Anterior cingulate cortex (tissue), 58 donors: Measurements from ENCODE around the gene RGS3.
A peak's percentile ranks its signal among the peaks of the same experiment; 100 is the strongest.

Source experiments
- DNase-seq, 58 donors: peaks; one replicate each; lab custom pipeline; 2025; lab: John Stamatoyannopoulos, UW

RGS3 gene

DNA sequence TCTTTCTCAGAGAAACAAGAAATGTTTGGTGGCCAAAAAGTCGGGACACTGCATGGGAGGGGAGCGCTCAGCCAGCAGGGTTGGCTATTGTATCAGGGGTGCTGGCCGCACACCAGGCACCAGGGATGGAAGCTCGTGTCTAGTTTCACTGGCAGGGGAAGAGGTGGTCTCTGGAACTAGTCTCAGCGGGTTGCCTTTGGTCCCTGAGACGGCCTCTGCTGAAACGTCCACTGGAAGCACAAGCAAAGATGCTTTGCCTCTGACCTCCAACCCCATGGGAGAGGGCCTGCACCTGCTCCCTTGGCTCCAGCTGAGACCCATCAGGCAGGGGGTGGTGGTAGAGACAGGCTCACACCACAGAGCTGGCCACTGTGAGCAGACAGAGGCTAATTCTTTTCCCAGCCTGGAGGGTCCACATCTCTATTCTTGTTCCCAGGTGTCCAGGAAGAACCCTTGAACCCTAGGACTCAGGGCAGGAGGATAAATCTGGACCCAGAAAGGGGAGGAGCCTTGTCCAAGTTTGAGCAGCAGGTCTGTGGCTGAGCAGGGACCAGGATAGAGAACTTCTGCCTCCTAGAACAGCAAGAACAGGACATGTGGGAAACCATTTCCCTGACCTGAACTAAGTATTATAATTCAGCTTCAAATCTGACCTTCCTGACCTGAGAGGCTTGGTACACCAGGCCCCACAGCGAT, 102.6 kb downstream of the RGS3 start:
- peak in 6 of 58 donors; percentile 32 to 64 (median 46) for DNase-seq

DNA sequence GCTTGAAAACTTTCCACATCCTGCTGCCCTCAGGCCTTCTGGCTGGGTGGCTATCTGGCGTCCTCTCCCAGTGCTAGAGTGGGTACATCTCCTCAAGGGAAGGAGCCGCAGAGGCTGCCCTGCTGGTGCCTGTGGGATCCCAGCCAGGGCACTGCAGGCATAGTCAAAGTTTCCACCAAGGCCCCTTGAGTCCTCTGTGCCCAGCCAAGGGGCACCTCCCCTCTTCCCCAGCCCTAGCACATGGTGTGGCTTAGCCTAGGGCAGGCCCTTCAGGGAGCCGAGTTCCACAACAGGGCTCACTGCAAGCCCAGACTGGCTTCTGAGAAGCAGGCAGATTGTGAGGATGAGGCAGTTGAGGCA, 103.2 kb downstream of the RGS3 start:
- no peak for DNase-seq

DNA sequence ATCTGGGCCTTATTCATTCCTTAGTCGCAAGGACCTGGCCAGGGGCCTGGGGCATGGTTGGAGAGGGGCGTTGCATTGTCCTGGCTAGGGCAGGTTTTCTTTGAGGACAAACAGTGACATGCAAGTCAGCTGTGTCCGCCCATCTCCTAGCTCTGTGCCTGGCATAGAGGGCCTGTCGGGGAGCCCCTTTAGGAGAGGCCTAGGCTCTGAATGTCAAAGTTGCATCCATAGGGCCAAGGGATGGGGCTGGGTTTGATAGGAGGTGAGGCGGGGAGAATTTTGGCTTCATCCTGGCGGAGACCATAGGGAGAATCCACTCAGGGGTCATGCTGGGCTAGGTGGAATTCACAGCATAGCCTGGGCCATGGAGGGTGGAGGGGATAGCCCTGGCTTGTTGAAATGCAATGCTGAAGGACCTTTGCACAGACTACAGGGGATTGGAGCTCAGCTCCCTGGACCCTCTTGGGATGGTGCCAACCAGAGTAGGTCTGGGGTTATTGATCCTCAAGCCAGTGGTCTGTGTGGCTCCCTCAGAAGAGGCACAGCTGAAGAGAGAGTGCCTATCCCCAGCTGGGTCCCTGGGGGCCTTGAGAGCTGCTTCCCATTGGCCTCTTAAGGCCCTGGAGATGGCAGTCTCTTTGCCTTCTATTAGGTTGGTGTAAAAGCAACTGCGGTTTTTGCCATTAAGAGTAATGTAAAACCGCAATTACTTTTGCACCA, 104.0 kb downstream of the RGS3 start:
- DNase-seq = no peak

DNA sequence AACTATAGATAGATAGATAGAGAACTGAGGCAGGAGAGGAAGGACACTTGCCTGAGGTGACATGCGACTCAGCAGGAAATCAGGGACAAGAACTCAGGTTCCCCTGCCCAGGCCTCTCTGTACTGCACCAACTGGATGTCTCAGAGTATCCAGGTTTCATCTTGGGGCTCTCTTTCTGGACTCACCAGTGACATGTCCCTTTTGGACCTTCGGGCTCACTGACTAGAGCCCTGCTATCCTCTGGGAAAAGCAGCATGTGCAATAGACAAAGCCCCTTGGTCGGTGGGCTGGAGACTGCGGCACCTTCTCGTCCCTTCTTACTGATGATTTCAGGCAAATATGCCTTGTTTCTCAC, 104.5 kb downstream of the RGS3 start:
- DNase-seq = no peak

DNA sequence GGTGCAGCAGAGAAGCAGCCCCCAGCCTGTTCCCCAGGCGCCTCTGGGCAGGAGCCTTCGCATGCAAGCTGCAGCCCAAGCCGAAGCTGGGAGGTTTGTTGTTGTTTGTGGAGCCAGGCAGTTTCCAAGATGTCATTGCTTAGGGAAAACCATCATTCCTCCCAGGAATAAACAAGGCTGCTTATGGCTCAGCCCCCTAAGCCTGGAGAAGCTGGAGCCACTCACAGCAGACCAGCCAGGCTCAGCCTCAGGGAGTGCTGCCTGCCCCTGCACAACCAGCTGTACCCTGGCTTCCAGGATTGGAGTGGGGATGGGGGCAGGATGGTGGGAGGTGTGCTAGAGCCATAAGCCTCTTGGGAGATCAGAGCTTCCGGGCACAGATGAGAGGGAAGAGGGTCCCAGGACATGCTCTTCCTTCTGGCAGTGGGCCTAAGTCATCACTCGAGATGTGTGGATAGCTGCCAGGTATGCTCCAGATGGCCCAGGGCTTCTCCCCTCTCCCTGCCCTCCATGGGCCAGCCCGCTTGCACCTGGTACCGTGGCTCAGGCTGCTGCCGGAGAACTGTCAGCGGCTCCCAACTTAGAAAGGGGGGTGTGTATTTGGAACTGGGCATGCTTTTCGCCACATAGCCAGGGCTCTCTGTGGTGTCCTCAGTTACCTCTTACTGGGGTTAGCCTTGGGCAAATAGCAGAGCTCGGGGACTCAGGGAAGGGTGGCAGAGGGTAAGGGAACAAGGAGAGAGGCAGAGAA, 105.2 kb downstream of the RGS3 start:
- DNase-seq = no peak

DNA sequence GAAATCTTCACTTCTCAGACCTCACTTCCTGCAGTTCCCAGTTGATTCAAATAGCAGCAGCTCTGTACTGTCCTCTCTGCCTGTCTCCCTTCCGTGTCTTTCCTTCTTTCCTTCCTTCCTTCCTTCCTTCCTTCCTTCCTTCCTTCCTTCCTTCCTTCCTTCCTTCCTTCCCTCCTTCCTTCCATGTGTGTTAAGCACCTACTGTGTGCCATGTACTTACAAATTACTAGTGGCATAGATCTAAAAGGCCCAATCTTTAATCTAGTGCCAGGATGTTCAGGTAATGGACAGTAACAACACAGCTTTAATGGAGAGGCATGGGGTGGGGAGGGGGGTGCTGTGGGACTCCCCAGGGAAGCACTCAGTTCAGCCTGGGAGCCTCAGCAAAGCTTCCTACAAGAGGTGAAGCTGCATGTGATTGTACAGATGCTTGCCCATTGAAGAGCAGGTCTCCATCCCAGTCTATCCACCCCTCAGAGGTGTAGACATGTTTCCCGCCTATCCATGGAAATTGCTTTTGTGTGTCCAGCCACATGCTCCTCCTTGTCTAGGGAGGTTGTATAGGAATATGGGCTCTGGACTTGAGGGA, 106.0 kb downstream of the RGS3 start:
- no peak for DNase-seq

DNA sequence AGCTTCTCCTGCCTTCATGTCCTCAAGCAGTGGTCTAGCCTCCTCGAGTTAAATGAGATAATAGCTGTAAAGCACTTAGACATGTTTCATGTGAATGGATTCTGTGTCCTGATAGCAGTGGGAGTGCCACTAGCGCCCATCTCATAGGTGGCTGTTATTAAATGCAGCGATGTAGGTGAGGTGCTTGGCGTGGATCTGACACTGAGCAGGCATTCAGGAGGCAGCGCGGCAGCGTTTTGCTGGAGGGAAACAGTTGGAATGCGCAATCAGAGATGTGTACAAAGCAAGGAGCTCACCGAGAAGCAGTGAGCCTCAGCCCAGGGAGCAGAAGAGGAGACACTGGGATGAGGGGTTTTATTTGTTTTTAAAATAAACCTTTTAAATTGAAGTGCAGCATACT, 106.6 kb downstream of the RGS3 start:
- DNase-seq = no peak

DNA sequence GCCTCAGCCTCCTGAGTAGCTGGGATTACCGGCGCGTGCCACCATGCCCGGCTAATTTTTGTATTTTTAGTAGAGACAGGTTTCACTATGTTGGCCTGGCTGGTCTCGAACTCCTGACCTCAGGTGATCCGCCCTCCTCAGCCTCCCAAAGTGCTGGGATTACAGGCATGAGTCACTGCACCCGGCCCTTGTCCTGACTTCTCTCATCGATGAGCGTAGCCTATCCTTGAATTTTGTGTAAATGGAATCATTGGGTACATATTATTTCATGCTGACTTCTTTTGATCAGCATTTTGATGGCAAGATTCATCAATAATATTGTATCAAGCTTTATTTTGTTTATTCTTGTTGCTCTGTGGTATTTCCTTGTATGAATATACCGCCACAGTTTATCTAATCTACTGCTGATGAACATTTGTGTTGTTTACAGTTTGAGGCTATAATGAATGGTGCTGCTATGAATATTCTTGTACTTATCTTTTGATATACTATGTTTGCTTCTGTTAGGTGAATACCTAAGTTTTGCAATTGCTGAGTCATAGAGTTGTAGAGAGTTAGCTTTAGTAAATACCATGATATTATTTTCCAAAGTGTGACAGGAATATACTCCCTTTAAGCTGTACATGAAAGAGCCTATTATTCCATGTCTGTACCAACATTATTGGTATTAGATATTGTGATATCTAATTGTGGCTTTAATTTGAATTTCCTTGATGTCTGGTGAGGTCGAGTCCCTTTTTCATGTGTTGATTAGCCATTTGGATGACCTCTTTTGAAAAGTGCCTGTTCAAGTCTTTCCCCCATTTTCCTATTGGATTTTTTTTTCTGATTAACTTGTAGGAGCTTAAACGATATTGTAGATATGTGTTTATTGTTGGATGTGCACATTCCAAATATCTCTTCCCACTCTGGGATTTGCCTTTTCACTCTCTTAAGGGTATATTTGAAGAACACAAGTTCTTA, 107.5 kb downstream of the RGS3 start:
- DNase-seq = no peak

DNA sequence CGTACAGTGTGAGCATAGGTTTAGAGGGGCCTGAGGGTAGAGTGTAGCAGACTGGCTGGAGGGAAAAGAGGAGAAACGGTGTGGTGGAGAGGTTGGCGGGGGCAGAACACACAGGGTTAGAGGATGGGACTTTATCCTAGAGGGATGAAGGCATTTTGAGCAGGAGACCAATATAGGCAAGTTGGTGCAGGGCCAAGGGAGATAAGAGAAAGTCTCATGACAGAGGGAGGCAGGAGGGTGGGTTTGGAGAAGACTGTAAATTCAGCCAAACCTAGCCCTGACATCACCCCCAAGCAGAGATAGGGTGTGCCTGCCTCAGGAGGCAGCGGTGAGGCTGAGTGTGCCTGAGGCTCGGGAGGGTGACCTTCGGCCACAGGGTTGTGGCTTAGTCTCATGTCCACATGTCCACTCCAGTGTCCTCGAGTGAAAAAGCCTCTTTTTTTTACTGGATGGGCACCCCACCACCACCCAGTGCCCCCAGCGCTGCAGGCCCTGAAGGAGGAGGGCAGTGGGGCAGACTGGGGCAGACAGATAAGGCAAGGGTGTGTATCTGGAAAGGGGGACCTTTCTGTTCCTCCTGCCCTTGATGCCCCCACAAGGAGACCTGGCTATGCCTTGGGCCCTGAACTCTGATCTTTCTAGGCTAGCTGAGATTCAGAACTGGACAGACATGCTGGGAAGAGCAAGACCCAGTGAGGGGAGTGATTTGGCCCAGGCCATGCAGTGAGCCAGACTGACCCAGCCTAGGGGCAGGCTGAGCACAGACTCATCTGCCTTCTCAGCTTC, 108.7 kb downstream of the RGS3 start:
- DNase-seq = no peak

DNA sequence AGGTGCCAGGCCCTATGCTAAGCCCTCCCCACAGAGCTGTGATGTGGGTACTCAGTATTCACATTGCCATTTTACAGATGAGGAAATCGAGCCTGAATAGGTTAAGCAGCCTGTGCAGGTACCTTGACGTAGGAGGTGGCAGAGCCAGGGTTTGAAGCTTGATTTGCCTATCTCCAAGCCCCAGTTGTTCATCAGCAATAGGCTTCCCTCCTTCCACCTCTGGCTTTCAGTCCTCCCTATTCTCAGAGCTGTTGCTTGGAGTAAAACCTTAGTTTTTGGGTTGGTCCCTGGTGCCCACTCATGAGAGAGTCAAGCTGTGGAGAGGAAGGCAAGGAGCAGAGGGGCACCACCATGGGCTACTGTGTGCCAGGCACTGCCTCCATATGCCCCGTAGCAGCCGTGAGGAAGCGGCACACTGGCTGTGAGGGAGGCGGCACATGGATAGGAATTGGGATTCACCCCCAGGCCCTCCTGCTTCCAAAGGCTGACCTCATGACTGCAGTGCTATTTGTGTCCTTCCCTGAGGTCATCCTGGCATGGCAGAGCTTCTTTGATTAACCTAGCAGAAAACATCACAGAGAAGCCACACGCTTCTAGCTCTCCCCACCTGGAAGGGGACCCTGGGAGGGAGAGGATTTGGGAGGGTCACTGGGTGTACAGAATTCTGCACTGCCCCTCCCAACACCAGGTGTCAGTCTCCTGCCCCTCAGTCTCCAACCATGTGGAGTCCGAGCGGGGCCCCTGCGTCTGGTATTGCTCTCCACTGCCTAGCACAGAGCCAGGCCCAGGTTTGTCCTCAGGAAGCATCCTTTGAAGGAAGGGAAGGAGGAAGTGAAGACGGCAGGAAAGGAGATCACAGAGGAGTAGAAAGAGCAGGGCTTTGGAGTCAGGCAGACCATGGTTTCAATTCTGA, 109.8 kb downstream of the RGS3 start:
- no peak for DNase-seq

DNA sequence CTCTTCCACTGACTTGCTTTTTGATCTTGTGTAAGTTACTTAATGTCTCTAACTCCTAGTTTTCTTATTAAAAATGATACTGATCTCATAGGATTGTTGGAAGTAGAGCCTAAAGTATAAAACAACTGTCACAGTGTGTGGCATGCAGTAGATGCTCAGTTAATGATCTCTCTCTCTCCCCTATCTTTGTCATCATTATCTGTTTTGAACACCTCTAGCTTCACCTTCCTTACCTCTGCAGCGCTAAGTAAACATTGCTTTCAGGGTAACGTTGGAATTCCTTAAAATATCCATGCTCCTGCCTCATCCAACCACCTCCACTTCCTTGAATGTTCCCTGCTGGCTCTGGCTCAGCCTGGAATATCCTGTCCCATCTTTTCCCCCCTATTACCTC, 110.4 kb downstream of the RGS3 start:
- no peak for DNase-seq

DNA sequence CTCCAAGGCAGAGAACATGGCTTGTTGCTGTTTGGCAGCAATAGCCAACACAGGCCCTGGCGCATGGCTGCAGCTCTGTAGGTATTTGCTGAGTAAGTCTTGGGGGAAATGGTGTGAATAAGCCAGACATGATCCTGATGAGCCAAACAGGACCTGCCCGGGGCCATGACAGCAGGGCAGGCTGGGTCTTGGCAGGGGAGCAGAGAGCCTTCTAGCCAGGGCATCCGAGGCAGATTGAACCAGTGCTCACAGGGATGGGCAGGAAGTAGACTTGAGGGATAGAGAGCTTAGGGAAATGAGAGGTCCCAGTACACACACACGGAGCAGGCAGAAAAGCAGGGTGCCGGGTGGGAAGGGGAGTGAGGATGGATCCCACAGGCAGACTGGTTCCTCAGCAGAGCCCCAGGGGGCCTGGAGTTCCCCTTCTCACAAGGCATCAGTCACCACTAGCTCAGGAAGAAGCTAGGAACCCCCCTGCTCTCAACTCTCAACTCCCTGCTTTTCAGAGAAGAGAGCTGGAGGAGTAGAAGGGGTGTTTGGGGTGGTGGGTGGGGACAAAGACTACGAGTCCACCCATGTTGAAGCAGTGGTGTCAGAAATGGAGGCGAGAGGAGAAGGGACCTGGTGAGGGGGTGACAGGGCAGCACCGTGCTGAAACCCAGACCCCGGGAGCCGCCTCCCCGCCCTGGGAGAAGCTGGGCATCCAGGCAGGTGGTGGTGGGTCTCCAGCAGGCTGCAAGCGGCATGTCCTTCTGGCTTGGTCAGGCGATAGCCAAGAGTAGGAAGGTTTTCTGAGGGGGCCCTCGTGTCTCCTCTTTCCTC, 111.1 kb downstream of the RGS3 start:
- DNase-seq = no peak

DNA sequence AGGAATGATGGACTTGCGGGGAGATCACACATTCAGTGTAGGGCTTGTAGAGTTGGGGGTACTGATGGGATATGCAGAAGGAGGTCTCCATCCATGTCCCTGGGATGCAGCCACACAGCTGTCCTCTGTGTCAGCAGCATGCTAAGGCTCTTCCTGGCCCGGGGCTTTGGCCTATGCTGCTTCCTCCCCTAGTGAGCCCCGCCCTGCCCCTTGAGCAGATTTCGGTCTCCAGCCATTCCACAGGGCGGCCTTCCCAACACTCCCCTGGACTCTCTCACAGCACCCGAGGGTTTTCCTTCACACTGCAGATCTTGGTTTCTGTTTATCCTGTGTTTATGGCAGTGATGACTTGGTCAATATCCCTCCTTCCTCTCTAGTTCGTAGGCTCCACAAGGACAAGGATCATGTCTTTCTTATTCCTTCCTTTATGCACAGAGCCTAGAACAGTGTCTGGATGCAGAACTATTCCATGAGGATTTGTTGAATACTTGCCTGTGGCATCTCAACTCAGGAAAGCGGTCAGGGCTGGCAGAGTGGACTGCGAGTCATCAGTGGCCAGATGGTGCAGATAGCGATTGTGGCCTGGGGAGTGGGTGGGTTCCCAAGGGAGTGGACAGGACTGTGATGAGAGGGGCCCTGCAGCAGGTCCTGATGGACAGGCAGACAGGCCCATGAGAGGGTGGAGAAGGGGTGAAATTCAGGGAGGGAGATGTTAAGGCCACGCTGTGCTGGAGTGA, 114.2 kb downstream of the RGS3 start:
- DNase-seq = no peak

DNA sequence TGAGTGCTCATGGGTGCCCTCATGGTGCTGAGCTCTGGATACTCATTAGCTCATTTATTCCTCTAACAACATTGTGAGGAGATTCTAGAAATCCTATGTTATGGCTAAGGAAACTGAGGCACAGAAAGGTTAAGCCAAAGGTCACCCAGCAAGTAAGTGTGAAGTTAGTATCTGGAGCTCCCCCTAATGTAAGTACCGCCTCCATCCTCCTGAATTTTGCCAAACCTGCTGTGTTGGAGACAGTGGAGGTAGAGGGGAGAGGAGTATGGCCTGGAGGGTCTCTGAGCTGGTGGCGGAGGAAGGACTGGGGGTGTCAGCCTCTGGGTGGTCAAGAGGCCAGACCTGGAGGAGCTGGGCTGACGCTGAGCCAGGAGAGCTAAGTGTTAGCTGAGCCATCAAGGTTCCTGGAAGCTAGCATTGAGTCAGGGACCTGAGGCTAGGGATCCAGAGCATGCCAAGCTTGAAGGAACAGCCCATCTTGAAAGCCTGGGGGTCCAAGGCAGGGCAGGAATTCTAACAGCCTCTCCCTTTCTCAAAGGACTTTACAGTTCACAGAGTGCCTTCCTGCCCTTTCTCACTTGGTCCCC, 114.8 kb downstream of the RGS3 start:
- DNase-seq = no peak

DNA sequence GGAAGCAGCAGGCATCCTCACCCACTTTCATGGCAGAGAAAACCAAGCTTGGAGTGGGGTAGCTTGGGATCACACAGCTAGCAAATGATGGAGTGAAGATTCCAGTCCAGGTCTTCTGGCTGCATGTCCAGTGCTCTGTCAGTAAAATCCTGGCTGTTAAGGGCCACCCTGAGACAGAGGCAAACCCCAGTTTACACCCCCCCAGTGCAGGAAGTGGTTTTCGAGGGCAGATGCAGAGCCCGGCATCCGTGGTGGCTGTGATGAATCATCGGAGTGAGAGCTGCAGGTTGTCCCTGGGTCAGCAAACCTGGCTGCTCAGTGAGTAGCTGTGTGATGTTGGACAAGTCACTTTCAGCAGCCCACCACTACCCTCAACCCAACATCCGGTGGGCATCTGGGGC, 115.4 kb downstream of the RGS3 start:
- peak in 6 of 58 donors; percentile 14 to 47 (median 27) for DNase-seq
